Duodenal mucosa (tissue), 2 donors: ENCODE results near the gene CUEDC1.

Experiments
- H3K27ac ChIP-seq: one replicate; pipeline ENCODE4 v1.7.0; 2013; ENCODE audit warnings: low read depth, low read length
- H3K27me3 ChIP-seq, 2 donors: one replicate each; pipeline ENCODE4 v1.7.0; 2013; ENCODE audit warnings: low read length in 2 of 2, control low read depth in 1 of 2; ENCODE audit not compliant: insufficient read depth in 2 of 2, control insufficient read depth in 1 of 2
- H3K36me3 ChIP-seq, 2 donors: one replicate each; pipeline ENCODE4 v1.7.0; 2013; ENCODE audit warnings: low read length in 2 of 2, control low read depth in 1 of 2; ENCODE audit not compliant: insufficient read depth in 2 of 2, control insufficient read depth in 1 of 2
- H3K4me1 ChIP-seq, 2 donors: one replicate each; pipeline ENCODE4 v1.7.0; 2013; ENCODE audit warnings: low read length in 2 of 2, control low read depth in 1 of 2; ENCODE audit not compliant: insufficient read depth in 2 of 2, control insufficient read depth in 1 of 2
- H3K4me3 ChIP-seq, 2 donors: one replicate each; pipeline ENCODE4 v1.7.0; 2013; ENCODE audit warnings: low read length in 2 of 2, low read depth in 1 of 2
- H3K9ac ChIP-seq, 2 donors: one replicate each; pipeline ENCODE4 v1.7.0; 2013; ENCODE audit warnings: low read length in 2 of 2, low read depth in 1 of 2
- H3K9me3 ChIP-seq, 2 donors: one replicate each; pipeline ENCODE4 v1.7.0; 2013; ENCODE audit warnings: low read length in 2 of 2, control low read depth in 1 of 2; ENCODE audit not compliant: control insufficient read depth in 1 of 2

The CUEDC1 gene

DNA sequence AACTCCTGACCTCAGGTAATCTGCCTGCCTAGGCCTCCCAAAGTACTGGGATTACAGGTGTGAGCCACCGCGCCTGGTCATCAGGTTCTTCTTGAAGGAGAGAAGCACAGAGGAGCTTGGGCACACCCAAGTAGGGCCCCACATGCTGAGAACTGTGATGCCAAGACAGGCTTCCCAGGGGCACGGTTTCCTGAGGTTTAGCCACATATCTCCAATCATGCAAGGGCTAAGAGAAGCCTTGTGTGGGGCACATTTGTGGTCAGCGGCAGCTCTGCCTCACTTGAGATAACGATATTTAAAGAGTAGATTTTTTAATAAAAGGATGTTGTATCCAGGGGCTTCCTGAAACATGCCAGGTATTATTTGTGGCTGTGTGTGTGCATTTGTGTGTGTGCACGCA lies 46.9 kb downstream of the CUEDC1 start:
- no peaks in the 10 kb centered on the region for H3K27me3 ChIP-seq
- no peak overlapping the region for H3K27ac ChIP-seq
- H3K36me3 ChIP-seq, result no peaks in the 10 kb centered on the region
- H3K9me3 ChIP-seq, result no peaks in the 10 kb centered on the region
- no peak overlapping the region for H3K9ac ChIP-seq
- H3K4me3 ChIP-seq, result no peak overlapping the region
- H3K4me1 ChIP-seq, result peaks cover 34 to 35% of the 10 kb centered on the region in 2 donors

DNA sequence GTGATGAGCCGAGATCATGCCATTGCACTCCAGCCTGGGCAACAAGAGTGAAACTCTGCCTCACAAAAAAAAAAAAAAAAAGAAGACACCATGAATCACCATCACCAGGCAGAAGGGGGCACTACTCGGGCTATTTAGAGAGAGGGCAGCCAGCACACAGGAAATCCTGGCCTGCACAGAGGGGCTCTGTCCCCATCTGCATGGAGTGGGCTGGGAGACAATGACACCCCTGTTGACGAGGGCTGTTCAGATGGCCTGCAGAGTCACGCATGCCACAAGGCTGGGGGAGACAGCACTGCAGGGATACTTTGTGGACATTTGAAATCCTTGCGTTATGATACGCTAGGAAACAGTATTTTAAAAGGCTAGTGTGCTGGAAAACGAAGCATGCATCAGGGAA lies 48.3 kb downstream of the CUEDC1 start:
- H3K9me3 ChIP-seq, result no peaks in the 10 kb centered on the region
- H3K9ac ChIP-seq, result no peak overlapping the region
- H3K4me1 ChIP-seq, result peaks cover 41 to 42% of the 10 kb centered on the region in 2 donors
- no peaks in the 10 kb centered on the region for H3K27me3 ChIP-seq
- H3K4me3 ChIP-seq, result no peak overlapping the region
- no peaks in the 10 kb centered on the region for H3K36me3 ChIP-seq
- H3K27ac ChIP-seq, result no peak overlapping the region

DNA sequence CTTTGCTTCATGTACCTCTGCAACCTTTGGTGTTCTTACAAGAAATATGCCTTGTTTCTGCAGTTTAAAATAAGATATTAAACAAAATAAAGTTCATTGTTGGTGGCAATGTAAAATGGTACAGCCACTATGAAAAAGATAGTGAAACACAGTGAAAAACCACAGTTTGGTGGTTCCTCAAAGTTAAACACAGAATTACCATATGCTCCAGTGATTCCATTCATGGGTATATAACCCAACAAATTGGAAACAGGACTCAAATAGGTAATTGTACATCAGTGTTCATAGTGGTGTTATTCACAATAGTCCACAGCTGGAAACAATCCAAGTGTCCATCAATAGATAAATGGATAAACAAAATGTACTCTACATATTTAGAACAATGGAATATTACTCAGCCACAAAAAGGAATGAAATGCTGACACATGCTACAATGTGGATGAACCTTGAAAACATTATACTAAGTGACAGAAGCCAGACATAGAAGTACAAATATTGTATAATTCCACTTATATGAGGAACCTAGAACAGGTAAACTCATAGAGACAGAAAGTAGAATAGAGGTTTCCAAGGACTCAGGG lies 49.2 kb downstream of the CUEDC1 start:
- no peak overlapping the region for H3K9ac ChIP-seq
- H3K27ac ChIP-seq, result no peak overlapping the region
- peaks cover 38 to 48% of the 10 kb centered on the region in 2 donors for H3K4me1 ChIP-seq

DNA sequence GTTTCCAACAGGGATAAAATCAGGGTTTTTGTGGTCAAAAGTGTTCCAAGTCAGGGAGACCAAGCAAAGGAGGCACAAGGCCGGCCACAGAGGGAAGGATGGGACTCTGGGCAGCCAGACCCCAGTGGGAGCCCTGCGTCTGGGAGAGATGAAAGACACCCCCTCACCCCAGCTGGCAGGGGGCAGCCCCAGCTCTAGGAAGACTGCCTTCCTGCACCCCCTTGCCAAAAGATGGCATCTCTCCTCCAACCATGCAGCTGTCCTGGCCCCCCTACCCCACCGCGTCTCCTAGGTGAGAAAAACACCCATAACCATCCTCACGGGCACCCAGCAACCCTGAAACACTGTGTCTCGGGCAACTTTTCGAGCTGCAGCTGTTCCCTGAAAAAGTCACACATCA lies 51.3 kb downstream of the CUEDC1 start:
- H3K36me3 ChIP-seq, result no peaks in the 10 kb centered on the region
- H3K27ac ChIP-seq, result peak overlapping the region; percentile 88
- H3K4me1 ChIP-seq, result peaks cover 52 to 68% of the 10 kb centered on the region in 2 donors
- H3K9ac ChIP-seq, result peak overlapping the region; percentile 10 to 22
- no peaks in the 10 kb centered on the region for H3K27me3 ChIP-seq
- no peaks in the 10 kb centered on the region for H3K9me3 ChIP-seq
- H3K4me3 ChIP-seq, result no peak overlapping the region

More for the DNA sequence above, 49.2 kb downstream of the CUEDC1 start:
- no peaks in the 10 kb centered on the region for H3K36me3 ChIP-seq
- no peak overlapping the region for H3K4me3 ChIP-seq
- H3K9me3 ChIP-seq, result no peaks in the 10 kb centered on the region
- H3K27me3 ChIP-seq, result no peaks in the 10 kb centered on the region

DNA sequence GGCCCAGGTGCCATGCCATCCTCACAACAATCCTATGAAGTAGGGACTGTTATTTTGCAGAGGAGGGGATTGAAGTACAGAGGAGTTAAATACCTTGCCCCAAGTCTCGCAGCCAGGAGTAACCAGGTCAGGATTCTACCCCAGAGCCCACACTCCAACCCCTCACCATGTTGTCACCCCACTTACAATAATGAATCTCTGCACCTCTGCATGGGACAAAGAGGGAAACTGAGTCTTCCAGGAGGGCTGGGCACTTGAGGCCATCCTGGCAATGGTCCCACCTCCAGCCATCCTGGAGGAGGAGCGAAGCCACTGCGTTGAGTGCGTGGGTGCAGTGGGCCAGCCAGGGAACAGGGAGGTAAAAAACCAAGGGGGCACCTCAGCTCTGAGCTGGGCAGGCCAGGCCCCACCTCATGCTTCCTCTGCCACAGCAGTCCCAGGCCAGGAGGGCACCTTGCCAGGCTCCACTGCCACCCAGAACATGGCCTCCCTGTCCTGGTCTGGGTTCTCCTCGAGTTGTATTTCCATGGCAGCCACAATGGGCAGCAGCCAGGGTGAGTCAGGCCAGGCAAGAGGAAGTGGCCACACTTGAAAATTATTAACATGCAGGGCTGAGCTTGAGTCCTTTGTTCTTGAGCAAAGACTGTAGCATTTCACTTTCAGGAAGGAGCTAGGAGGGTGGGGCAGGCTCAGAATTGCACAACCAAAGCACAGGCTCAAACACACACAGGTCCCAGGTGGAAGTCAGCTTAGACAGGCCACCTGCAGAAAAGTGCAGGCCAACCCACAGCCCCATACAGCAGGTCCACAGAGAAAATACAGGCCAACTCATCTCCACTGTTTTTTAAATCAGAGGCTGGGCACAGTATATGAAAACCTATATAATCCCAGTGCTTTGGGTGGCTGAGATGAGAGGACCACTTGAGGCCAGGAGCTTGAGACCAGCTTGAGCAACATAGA lies 52.1 kb downstream of the CUEDC1 start:
- Histone ChIP-seq H3K9ac (peak overlapping the region; percentile 37 to 40), H3K4me3 (peak overlapping the region; percentile 12 to 21), H3K9me3 (no peaks in the 10 kb centered on the region), H3K4me1 (peaks cover 61 to 77% of the 10 kb centered on the region in 2 donors), H3K36me3 (no peaks in the 10 kb centered on the region), H3K27ac (peak overlapping the region; percentile 88), H3K27me3 (no peaks in the 10 kb centered on the region)

DNA sequence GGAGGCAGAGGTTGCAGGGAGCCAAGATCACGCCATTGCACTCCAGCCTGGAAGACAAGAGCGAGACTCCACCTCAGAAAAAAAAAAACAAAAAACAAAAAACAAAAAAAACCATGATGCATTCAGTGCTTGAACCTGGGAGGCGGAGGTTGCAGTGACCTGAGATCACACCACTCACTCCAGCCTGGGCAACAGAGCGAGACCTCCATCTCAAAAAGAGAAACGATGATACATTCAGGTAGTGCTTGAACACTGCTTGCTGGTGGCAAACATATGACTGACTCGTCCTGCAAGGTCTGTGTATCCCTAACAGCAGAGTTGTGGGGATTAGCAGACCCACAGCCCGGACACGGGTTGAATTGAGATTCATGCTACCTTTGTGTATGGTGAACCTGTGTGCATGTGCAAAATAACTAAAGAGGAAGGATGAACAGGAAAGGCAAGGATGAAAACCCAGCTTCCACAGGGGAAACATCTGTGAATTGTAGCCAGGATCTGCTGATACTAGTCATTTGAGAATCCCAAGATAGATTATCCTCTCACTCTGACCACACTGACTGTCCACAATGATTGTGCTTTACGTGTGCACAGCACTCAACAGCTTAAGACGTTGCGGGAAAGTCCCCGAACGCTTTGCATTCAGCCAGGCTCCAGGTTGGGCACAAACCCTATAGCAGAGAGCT lies 53.0 kb downstream of the CUEDC1 start:
- Histone ChIP-seq H3K4me1 (peaks cover 64 to 79% of the 10 kb centered on the region in 2 donors), H3K27me3 (no peaks in the 10 kb centered on the region), H3K9ac (peak overlapping the region in 1 of 2 donors; percentile 37), H3K9me3 (no peaks in the 10 kb centered on the region), H3K27ac (peak overlapping the region; percentile 88), H3K36me3 (no peaks in the 10 kb centered on the region), H3K4me3 (no peak overlapping the region)

DNA sequence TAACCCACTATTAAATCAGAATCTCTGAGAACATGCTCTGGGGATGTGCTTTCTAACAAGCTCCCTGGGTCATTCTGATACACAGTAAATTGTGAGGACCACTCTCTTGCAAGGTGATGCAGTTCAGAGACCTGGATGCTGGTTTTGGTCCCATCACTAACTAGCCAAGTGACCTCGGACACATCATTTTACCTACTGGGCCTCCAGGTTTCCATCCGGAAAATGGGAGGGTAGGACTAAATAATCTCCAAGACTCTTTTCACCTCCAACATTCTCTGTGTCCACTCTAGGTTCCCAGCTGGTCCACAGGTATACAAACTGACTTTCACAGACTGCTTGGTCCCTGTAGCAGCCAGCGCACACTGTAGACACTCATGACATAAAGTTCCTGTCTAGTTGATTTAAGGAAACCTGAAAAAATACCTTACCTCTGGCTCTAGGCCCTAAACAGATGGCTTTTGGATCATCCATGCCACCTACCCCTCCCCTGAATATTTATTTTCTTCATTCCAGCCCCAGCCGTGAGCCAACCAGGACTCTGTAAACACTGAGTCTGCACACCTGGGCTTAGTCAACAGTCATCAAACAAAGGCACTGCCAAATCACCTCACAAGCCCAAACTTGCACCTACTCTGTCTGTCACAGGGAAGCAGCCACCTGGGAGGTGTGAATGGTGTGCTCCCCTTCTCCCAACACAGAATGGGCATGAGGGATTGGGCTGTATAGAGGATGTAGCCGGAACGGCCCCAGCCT lies 54.0 kb downstream of the CUEDC1 start:
- Histone ChIP-seq H3K36me3 (no peaks in the 10 kb centered on the region), H3K4me1 (peaks cover 64 to 79% of the 10 kb centered on the region in 2 donors), H3K4me3 (no peak overlapping the region), H3K9me3 (no peaks in the 10 kb centered on the region), H3K9ac (no peak overlapping the region), H3K27ac (no peak overlapping the region), H3K27me3 (no peaks in the 10 kb centered on the region)

DNA sequence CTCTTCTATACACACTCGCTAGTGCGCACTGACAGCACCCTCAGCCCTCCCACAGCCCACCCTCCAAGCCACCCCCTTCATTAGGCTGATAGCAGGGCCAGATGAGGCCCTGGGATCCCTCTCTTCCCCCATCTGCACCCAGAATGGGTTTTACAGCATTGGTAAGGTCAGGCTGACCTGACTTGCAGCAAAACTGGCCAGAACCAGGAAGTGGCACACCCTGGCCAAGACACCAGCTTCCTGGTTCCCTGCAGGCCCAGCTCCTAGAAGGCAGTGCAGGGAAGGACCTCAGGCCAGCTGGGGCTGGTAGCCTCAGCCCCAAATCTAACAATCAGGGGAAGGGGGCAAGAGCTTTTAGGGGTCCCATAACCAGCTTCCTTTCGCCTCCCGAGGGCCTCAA lies 55.4 kb downstream of the CUEDC1 start:
- peak overlapping the region; percentile 52 for H3K27ac ChIP-seq

DNA sequence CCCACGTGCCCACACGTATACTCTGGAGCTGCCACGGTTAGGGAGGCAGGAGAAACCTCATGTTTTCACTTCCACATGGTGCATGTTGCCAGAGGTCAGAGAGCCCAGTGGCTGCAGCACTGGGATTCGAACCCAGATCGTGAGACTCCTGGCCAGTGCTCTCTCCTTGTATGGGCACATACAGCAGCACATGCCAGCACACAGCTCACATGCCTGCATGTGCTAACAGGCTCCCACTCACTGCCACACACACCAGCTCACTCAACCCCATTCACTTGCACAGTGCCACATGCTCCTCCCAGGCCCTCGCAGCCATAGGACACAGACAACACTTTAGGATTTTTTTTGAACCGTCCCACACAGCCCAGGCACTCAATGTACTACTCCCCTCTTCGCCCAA lies 55.8 kb downstream of the CUEDC1 start:
- Histone ChIP-seq H3K36me3 (no peaks in the 10 kb centered on the region), H3K4me3 (no peak overlapping the region), H3K27ac (peak overlapping the region; percentile 68), H3K9me3 (no peaks in the 10 kb centered on the region), H3K27me3 (no peaks in the 10 kb centered on the region), H3K9ac (peak overlapping the region; percentile 20 to 29), H3K4me1 (peaks cover 61 to 74% of the 10 kb centered on the region in 2 donors)

More for the DNA sequence above, 55.4 kb downstream of the CUEDC1 start:
- Histone ChIP-seq H3K9ac (peak overlapping the region; percentile 20 to 29), H3K9me3 (no peaks in the 10 kb centered on the region), H3K4me3 (no peak overlapping the region), H3K4me1 (peaks cover 63 to 76% of the 10 kb centered on the region in 2 donors), H3K27me3 (no peaks in the 10 kb centered on the region), H3K36me3 (no peaks in the 10 kb centered on the region)
